Transverse colon (tissue), 3 donors: Measurements from ENCODE around the gene SYNGR2.

Experiments used
- POLR2A ChIP-seq: fragments of 450-650 bp; IDR thresholded peaks from one replicate; pipeline ENCODE4 v1.6.1; 2016; ENCODE audit warnings: antibody characterized with exemption, mild to moderate bottlenecking, moderate library complexity
- TF ChIP-seq, protein P1 (sequence below), 5 experiments: fragments of 200-600 bp in 3 of 5; fragments of 450-650 bp in 2 of 5; sonication (generic) in 3 of 5; IDR thresholded peaks; 1 replicate in 2 of 5; 2 replicates in 3 of 5; pipeline ENCODE4 v1.5.1; 2016 to 2017; ENCODE audit warnings: antibody characterized with exemption in 5 of 5, inconsistent platforms in 3 of 5, mild to moderate bottlenecking in 2 of 5, moderate library complexity in 1 of 5

- TF ChIP-seq POLR2A = no peak
- TF ChIP-seq, protein P1, sequence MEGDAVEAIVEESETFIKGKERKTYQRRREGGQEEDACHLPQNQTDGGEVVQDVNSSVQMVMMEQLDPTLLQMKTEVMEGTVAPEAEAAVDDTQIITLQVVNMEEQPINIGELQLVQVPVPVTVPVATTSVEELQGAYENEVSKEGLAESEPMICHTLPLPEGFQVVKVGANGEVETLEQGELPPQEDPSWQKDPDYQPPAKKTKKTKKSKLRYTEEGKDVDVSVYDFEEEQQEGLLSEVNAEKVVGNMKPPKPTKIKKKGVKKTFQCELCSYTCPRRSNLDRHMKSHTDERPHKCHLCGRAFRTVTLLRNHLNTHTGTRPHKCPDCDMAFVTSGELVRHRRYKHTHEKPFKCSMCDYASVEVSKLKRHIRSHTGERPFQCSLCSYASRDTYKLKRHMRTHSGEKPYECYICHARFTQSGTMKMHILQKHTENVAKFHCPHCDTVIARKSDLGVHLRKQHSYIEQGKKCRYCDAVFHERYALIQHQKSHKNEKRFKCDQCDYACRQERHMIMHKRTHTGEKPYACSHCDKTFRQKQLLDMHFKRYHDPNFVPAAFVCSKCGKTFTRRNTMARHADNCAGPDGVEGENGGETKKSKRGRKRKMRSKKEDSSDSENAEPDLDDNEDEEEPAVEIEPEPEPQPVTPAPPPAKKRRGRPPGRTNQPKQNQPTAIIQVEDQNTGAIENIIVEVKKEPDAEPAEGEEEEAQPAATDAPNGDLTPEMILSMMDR (IDR thresholded peaks at IDR 0.05) = no peak
These were observed 41.5 kb upstream of the SYNGR2 start for GRCh38 chr17:78126895-78127238.
